ENCODE measurements around the gene BABAM2. TPM values are rescaled to one million over a fixed set of nuclear protein-coding genes. Genes with fewer than 3 reads are reported as not detected.

BABAM2 gene
- total RNA-seq, 1 experiment from 2014 or later: 27.1 TPM

GRCh38 chr2:28135799-28136198 lies 245.3 kb downstream of the BABAM2 start:
- Mint-ChIP-seq H3K36me3 (ENCODE audit: insufficient read depth in 1 of 3, low read depth in 3 of 3) (peaks cover 0 to 5% (median 0%) of the 10 kb centered on the region in 3 experiments; a peak in 2 of 7 replicates), H3K4me1 (no peaks in the 10 kb centered on the region), H3K4me3 (no peak overlapping the region), H3K27me3 (ENCODE audit: low read depth) (no peaks in the 10 kb centered on the region), H3K9me3 (no peaks in the 10 kb centered on the region), H3K27ac (no peak overlapping the region)
- Histone ChIP-seq H3K27me3 (ENCODE audit: insufficient read depth, low read length) (no peaks in the 10 kb centered on the region), H3K9me3 (ENCODE audit: control insufficient read depth, low read depth, low read length) (no peaks in the 10 kb centered on the region), H2BK5ac (ENCODE audit: insufficient read length, low read length) (no peak overlapping the region), H3K27ac (ENCODE audit: insufficient read length, low read depth, low read length) (no peak overlapping the region), H3K14ac (ENCODE audit: insufficient read depth, low read length) (no peak overlapping the region), H3T11ph (ENCODE audit: low read length) (no peak overlapping the region), H3K4me1 (ENCODE audit: insufficient read depth, low read length) (no peaks in the 10 kb centered on the region), H3K4ac (ENCODE audit: low read depth, low read length) (no peak overlapping the region), H2BK12ac (ENCODE audit: insufficient read length, low read depth, low read length) (no peak overlapping the region), H3K23ac (ENCODE audit: insufficient read length, low read depth, low read length) (no peak overlapping the region), H4K91ac (ENCODE audit: insufficient read length, low read depth, low read length) (no peak overlapping the region), H2BK15ac (ENCODE audit: low read depth, low read length) (no peak overlapping the region), H3K79me1 (ENCODE audit: insufficient read depth, low read depth, low read length, poor library complexity, severe bottlenecking) (no peaks in the 10 kb centered on the region), H3K4me2 (ENCODE audit: insufficient read depth, insufficient read length, low read length) (no peak overlapping the region), H4K5ac (ENCODE audit: insufficient read length, low read depth, low read length) (no peak overlapping the region), H2AK5ac (ENCODE audit: insufficient read length, low read length) (no peak overlapping the region), H3K18ac (ENCODE audit: insufficient read length, low read depth, low read length) (no peak overlapping the region), H2BK20ac (ENCODE audit: low read depth, low read length, poor library complexity, severe bottlenecking) (no peak overlapping the region), H4K20me1 (ENCODE audit: control insufficient read depth, insufficient read depth, insufficient read length) (no peaks in the 10 kb centered on the region), H3K56ac (ENCODE audit: insufficient read length, low read depth, low read length) (no peak overlapping the region), H3K9ac (ENCODE audit: extremely low read depth, insufficient read length, low read length) (no peak overlapping the region), H2AFZ (ENCODE audit: low read length) (no peak overlapping the region), H2BK120ac (ENCODE audit: low read depth, low read length, poor library complexity, severe bottlenecking) (no peak overlapping the region), H4K8ac (replicated peaks; ENCODE audit: insufficient read length, low read depth, low read length) (no peak overlapping the region), H3K23me2 (ENCODE audit: insufficient read length, low read depth, low read length, poor library complexity, severe bottlenecking) (no peaks in the 10 kb centered on the region), H3K79me2 (ENCODE audit: insufficient read depth, low read length) (no peaks in the 10 kb centered on the region)
- DNase-seq: no peak
- TF ChIP-seq CTCF (conservative IDR thresholded peaks at IDR 0.05): no peak
- no CpG with 5 or more reads among the region's 4 CpGs for WGBS (ENCODE audit: extremely low coverage, insufficient read length, low lambda C conversion rate)

Measured in H9 (cell line).